Transverse colon (tissue), 4 donors: Measurements from ENCODE around the gene SCML2. TPM values are rescaled to one million over a fixed set of nuclear protein-coding genes. Genes with fewer than 3 reads are reported as not detected.
A peak's percentile ranks its signal among the peaks of the same experiment; 100 is the strongest.

Source experiments
- DNase-seq: peaks from one replicate; pipeline ENCODE4 v3.0.0-alpha.2; 2019
- H3K27ac ChIP-seq, 4 donors: fragments of 200-600 bp; sonication (generic); 2 replicates each; pipeline ENCODE4 v1.5.1; 2016 to 2018; ENCODE audit warnings: inconsistent platforms in 4 of 4
- H3K27me3 ChIP-seq: fragments of 200-600 bp; sonication (generic); 2 replicates; pipeline ENCODE4 v1.5.1; 2017; ENCODE audit warnings: inconsistent platforms
- H3K36me3 ChIP-seq, 4 donors: fragments of 200-600 bp; sonication (generic); 2 replicates each; pipeline ENCODE4 v1.5.1; 2017 to 2019; ENCODE audit warnings: inconsistent platforms in 4 of 4
- H3K4me1 ChIP-seq, 4 donors: fragments of 200-600 bp; sonication (generic); 2 replicates each; pipeline ENCODE4 v1.5.1; 2017 to 2020; ENCODE audit warnings: inconsistent platforms in 4 of 4
- H3K4me3 ChIP-seq, 4 donors: fragments of 200-600 bp; sonication (generic); 1 replicate in 1 of 4; 2 replicates in 3 of 4; pipeline versions ENCODE4 v1.5.1 to v1.6.1; 2017 to 2019; ENCODE audit warnings: inconsistent platforms in 4 of 4
- H3K9me3 ChIP-seq, 2 donors: fragments of 200-600 bp; sonication (generic); 2 replicates each; pipeline ENCODE4 v1.5.1; 2017 to 2019; ENCODE audit warnings: inconsistent platforms in 2 of 2
- CTCF ChIP-seq, 5 experiments: fragments of 200-600 bp in 3 of 5; fragments of 450-650 bp in 2 of 5; sonication (generic) in 3 of 5; IDR thresholded peaks; 1 replicate in 2 of 5; 2 replicates in 3 of 5; pipeline ENCODE4 v1.5.1; 2016 to 2017; ENCODE audit warnings: antibody characterized with exemption in 5 of 5, inconsistent platforms in 3 of 5, mild to moderate bottlenecking in 2 of 5, moderate library complexity in 1 of 5
- EP300 ChIP-seq: sonication (generic); formaldehyde crosslinking; IDR thresholded peaks from one replicate; pipeline ENCODE4 v1.6.1; 2017; ENCODE audit warnings: antibody characterized with exemption, low read depth
- POLR2A ChIP-seq: fragments of 450-650 bp; IDR thresholded peaks from one replicate; pipeline ENCODE4 v1.6.1; 2016; ENCODE audit warnings: antibody characterized with exemption, mild to moderate bottlenecking, moderate library complexity
- POLR2AphosphoS5 ChIP-seq, 3 donors: sonication (generic); formaldehyde crosslinking; IDR thresholded peaks; one replicate each; pipeline ENCODE4 v1.6.1; 2016; ENCODE audit warnings: antibody characterized with exemption in 3 of 3
- WGBS, 2 donors: methylation state at CpG; one replicate each; pipeline ENCODE4 v1.1.5; 2018; ENCODE audit warnings: low coverage in 1 of 2; 5-methylcytosine and 5-hydroxymethylcytosine counted together
- in situ Hi-C, 4 donors: fragments of 200-750 bp; cut with MboI; loops; one replicate each; pipeline versions ENCODE4 v1.15.0 to v1.15.1; 2017; ENCODE audit warnings: low sequenced_read_pairs in 3 of 4, low pct_ligation_motif_present in 1 of 4, low pct_unique_long_range_greater_than_20kb in 1 of 4
- intact Hi-C: fragments of 100-400 bp; cut with DNase I; formaldehyde crosslinking; loops from one replicate; pipeline ENCODE4 v1.15.1; 2023; ENCODE audit warnings: low total_unique reads
- total RNA-seq, 4 donors: library from RNA; depleted of rRNA; stranded (reverse); fragments of >200 nt; gene quantifications; one replicate each; pipeline ENCODE4 v1.1.0, GENCODE V29; 2016

The SCML2 gene
- 10 to 100 TPM in 1 of 4 donors, 1 to 10 TPM in 3; 1.1 to 15.9 (median 1.4) TPM for total RNA-seq

- in situ Hi-C loops = no loop called here
- H3K27ac ChIP-seq = peak within 1 kb of the TSS; percentile 32 to 65 (median 50)
Observed at GRCh38 chrX:18354369-18355223, at the start of gene SCML2. Gene SCML2, minus strand, starts transcription at chrX:18354688. Its CDS starts 20,617 bp downstream, at chrX:18334071.

GRCh38 chrX:18401848-18402213 lies 47.3 kb upstream of the SCML2 start:
- Histone ChIP-seq H3K27ac (no peak overlapping the region), H3K4me1 (no peaks in the 10 kb centered on the region), H3K36me3 (no peaks in the 10 kb centered on the region), H3K4me3 (no peak overlapping the region), H3K27me3 (no peaks in the 10 kb centered on the region), H3K9me3 (no peaks in the 10 kb centered on the region)
- no peak for DNase-seq
- in situ Hi-C loops = loop anchor here in 3 of 4 donors (25.0 kb wide), 2 partner anchors 260 to 485 kb away; partner anchors contain the start of gene RS1 (in 1 of the 3)
- no peak for TF ChIP-seq EP300
- no peak for TF ChIP-seq CTCF (IDR thresholded peaks at IDR 0.05)
- no peak for TF ChIP-seq POLR2AphosphoS5 (IDR thresholded peaks at IDR 0.05)
- TF ChIP-seq POLR2A = no peak
- intact Hi-C loops = no loop called here
- 69 to 78% methylated on average over 3 to 4 of the region's 4 CpGs for WGBS, 2 donors

More at GRCh38 chrX:18354369-18355223, at the start of gene SCML2:
- WGBS, 2 donors = 66% methylated on average over 70 of the region's 92 CpGs; no CpG with 5 or more reads in 1 of the 2 donors
- DNase-seq = peak; percentile 41
- no peaks in the 10 kb centered on the region for H3K9me3 ChIP-seq
- peaks cover 0 to 5% (median 2%) of the 10 kb centered on the region in 4 donors for H3K4me1 ChIP-seq
- no peaks in the 10 kb centered on the region for H3K36me3 ChIP-seq
- H3K4me3 ChIP-seq = peak within 1 kb of the TSS; percentile 43 to 66 (median 48)
- TF ChIP-seq POLR2AphosphoS5 (IDR thresholded peaks at IDR 0.05) (no peak), EP300 (no peak), CTCF (IDR thresholded peaks at IDR 0.05) (no peak), POLR2A (no peak)
- no peaks in the 10 kb centered on the region for H3K27me3 ChIP-seq
- intact Hi-C loops = loop anchor here (5.0 kb wide), 1 partner anchor 772 kb away; no protein-coding TSS in a partner anchor

GRCh38 chrX:18394477-18394876 lies 40.0 kb upstream of the SCML2 start:
- in situ Hi-C loops = loop anchor here in 3 of 4 donors (10.0 to 25.0 kb wide), 3 partner anchors 518 to 943 kb away; partner anchors contain the start of gene PDHA1 (in 1 of the 3)
- WGBS, 2 donors = 78% methylated on average over 11 of the region's 11 CpGs; no CpG with 5 or more reads in 1 of the 2 donors
- TF ChIP-seq CTCF (IDR thresholded peaks at IDR 0.05) (no peak), EP300 (no peak), POLR2A (no peak), POLR2AphosphoS5 (IDR thresholded peaks at IDR 0.05) (no peak)
- H3K27me3 ChIP-seq = no peaks in the 10 kb centered on the region
- H3K36me3 ChIP-seq = no peaks in the 10 kb centered on the region
- no peaks in the 10 kb centered on the region for H3K9me3 ChIP-seq
- H3K4me1 ChIP-seq = no peaks in the 10 kb centered on the region
- no peak overlapping the region for H3K27ac ChIP-seq
- intact Hi-C loops = loop anchor here (5.0 to 10.0 kb wide), 2 partner anchors 503 to 940 kb away; no protein-coding TSS in a partner anchor
- no peak for DNase-seq
- H3K4me3 ChIP-seq = no peak overlapping the region

GRCh38 chrX:18390941-18391538 lies 36.6 kb upstream of the SCML2 start:
- in situ Hi-C loops (loop anchor here in 3 of 4 donors (10.0 to 25.0 kb wide), 3 partner anchors 521 to 946 kb away; partner anchors contain the start of gene PDHA1 (in 1 of the 3)), intact Hi-C loops (loop anchor here (5.0 to 10.0 kb wide), 2 partner anchors 506 to 944 kb away; no protein-coding TSS in a partner anchor)
- no peaks in the 10 kb centered on the region for H3K4me1 ChIP-seq
- no peaks in the 10 kb centered on the region for H3K9me3 ChIP-seq
- H3K27ac ChIP-seq = no peak overlapping the region
- H3K27me3 ChIP-seq = no peaks in the 10 kb centered on the region
- no peak overlapping the region for H3K4me3 ChIP-seq
- no peak for TF ChIP-seq POLR2AphosphoS5 (IDR thresholded peaks at IDR 0.05)
- peak; percentile 60 to 88 (median 74) for TF ChIP-seq CTCF (IDR thresholded peaks at IDR 0.05)
- WGBS, 2 donors = 0 to 21% methylated on average over 1 to 9 of the region's 9 CpGs
- peak; percentile 67 for DNase-seq
- no peaks in the 10 kb centered on the region for H3K36me3 ChIP-seq
